HepG2 (cell line): Measurements from ENCODE around the gene SMIM9. TPM values are rescaled to one million over a fixed set of nuclear protein-coding genes. Genes with fewer than 3 reads are reported as not detected.

Source experiments
- ATAC-seq: fragments of 200-7000 bp; cut with Tn5 transposase; 3 replicates; pipeline ENCODE4 v1.9.1; 2020; ENCODE audit warnings: mild to moderate bottlenecking, moderate library complexity
- BruUV-seq: library from RNA; stranded (reverse); fragments of 400-500 nt; replicated peaks from 2 replicates; lab custom pipeline; 2021; lab: Mats Ljungman, UMichigan
- CTCF ChIA-PET: fragments of 300-600 bp; formaldehyde crosslinking; extraction: SDS; loops from one replicate; lab custom pipeline; 2021; ENCODE audit warnings: low total read pairs, inconsistent platforms, low intra/inter-chr PET ratio; lab: Yijun Ruan, JAX
- POLR2A ChIA-PET: fragments of 350-600 bp; sonication (Branson Sonifier 250); formaldehyde crosslinking; loops from one replicate; lab custom pipeline; 2020; ENCODE audit warnings: antibody characterized with exemption, inconsistent platforms; lab: Yijun Ruan, JAX
- DNase-seq: peaks from one replicate; pipeline ENCODE4 v3.0.0-alpha.2; 2015; ENCODE audit warnings: low spot score
- FAIRE-seq: peaks from 3 replicates; lab custom pipeline; 2011; peaks lifted over from hg19 to GRCh38; lab: Jason Lieb, UNC
- H2AFZ ChIP-seq: one replicate; pipeline ENCODE4 v1.6.1; 2011; ENCODE audit warnings: low read length, inconsistent platforms
- H3K27ac ChIP-seq: fragments of 300-600 bp; 3 replicates; pipeline ENCODE4 v1.8.0; 2011; ENCODE audit warnings: mixed run types, mild to moderate bottlenecking, mixed read lengths, low read length, inconsistent platforms; ENCODE audit not compliant: insufficient read depth; ENCODE audit errors: extremely low read length
- H3K27me3 ChIP-seq, 2 experiments: fragments of 200-600 bp in 1 of 2; 2 replicates in 1 of 2; 3 replicates in 1 of 2; pipeline versions ENCODE4 v1.6.0 to v1.8.0; 2011; ENCODE audit warnings: low read length in 2 of 2, mild to moderate bottlenecking in 2 of 2, moderate library complexity in 2 of 2, inconsistent platforms in 1 of 2; ENCODE audit not compliant: insufficient read depth in 2 of 2, control insufficient read depth in 1 of 2
- H3K36me3 ChIP-seq, 2 experiments: fragments of 200-600 bp in 1 of 2; replicated peaks in 1 of 2; 2 replicates in 1 of 2; 3 replicates in 1 of 2; pipeline versions ENCODE4 v1.5.1 to v1.8.0; 2011; ENCODE audit warnings: low read length in 2 of 2, inconsistent platforms in 1 of 2; ENCODE audit not compliant: insufficient read depth in 2 of 2, control insufficient read depth in 1 of 2
- H3K4me1 ChIP-seq: 2 replicates; pipeline ENCODE4 v1.5.1; 2012; ENCODE audit warnings: low read length, inconsistent platforms; ENCODE audit not compliant: insufficient read depth
- H3K4me2 ChIP-seq: 2 replicates; pipeline ENCODE4 v1.6.0; 2011; ENCODE audit warnings: low read depth, low read length, inconsistent platforms
- H3K4me3 ChIP-seq, 3 experiments: fragments of 200-600 bp in 1 of 3; sonication (generic), shearing (Covaris generic) in 1 of 3; replicated peaks in 1 of 3; 2 replicates each; pipeline ENCODE4 v1.5.1; 2011 to 2016; ENCODE audit warnings: low read length in 3 of 3, inconsistent platforms in 2 of 3, low read depth in 2 of 3, mild to moderate bottlenecking in 2 of 3, control low read depth in 1 of 3, mixed read lengths in 1 of 3; ENCODE audit not compliant: insufficient read depth in 1 of 3
- H3K79me2 ChIP-seq: one replicate; pipeline ENCODE4 v1.6.1; 2011; ENCODE audit warnings: low read length, inconsistent platforms; ENCODE audit not compliant: insufficient read depth
- H3K9ac ChIP-seq: 2 replicates; pipeline ENCODE4 v1.6.0; 2011; ENCODE audit warnings: mild to moderate bottlenecking, low read depth, low read length, inconsistent platforms; ENCODE audit not compliant: insufficient read depth
- H3K9me3 ChIP-seq: 2 replicates; pipeline ENCODE4 v1.5.1; 2012; ENCODE audit warnings: mild to moderate bottlenecking, low read length
- H4K20me1 ChIP-seq: 2 replicates; pipeline ENCODE4 v1.6.0; 2011; ENCODE audit warnings: inconsistent platforms, mild to moderate bottlenecking, low read length, moderate library complexity; ENCODE audit not compliant: insufficient read depth
- MED1 ChIP-seq: sonication (generic); formaldehyde crosslinking; IDR thresholded peaks from 2 replicates; pipeline ENCODE4 v1.4.0; 2020; ENCODE audit warnings: missing genetic modification reagents
- PAX8 ChIP-seq: sonication (generic); formaldehyde crosslinking; IDR thresholded peaks from 2 replicates; pipeline ENCODE4 v1.8.0; 2022; ENCODE audit warnings: mild to moderate bottlenecking, missing genetic modification reagents, borderline replicate concordance
- RXRA ChIP-seq: sonication (generic); formaldehyde crosslinking; IDR thresholded peaks from 2 replicates; pipeline ENCODE4 v1.5.1; 2020; ENCODE audit warnings: missing genetic modification reagents
- TBL1XR1 ChIP-seq: fragments of 150-350 bp; IDR thresholded peaks from 2 replicates; pipeline ENCODE4 v1.6.1; 2014; ENCODE audit warnings: borderline replicate concordance, low read length; ENCODE audit not compliant: partially characterized antibody
- ZBTB20 ChIP-seq: sonication (generic); formaldehyde crosslinking; IDR thresholded peaks from 2 replicates; pipeline ENCODE4 v1.8.1; 2023; ENCODE audit warnings: missing genetic modification reagents, low read depth, mild to moderate bottlenecking, borderline replicate concordance
- WGBS: methylation state at CpG from one replicate; pipeline ENCODE4 v1.1.6; 2017; ENCODE audit warnings: low lambda C conversion rate; 5-methylcytosine and 5-hydroxymethylcytosine counted together
- in situ Hi-C: cut with HindIII; loops from 2 replicates; pipeline ENCODE4 v1.10.0; 2017; ENCODE audit warnings: low pct_unique_long_range_greater_than_20kb; ENCODE audit not compliant: extremely low pct_ligation_motif_present
- intact Hi-C: fragments of 100-400 bp; cut with micrococcal nuclease; formaldehyde crosslinking; loops from one replicate; pipeline ENCODE4 v1.10.0; 2022; ENCODE audit not compliant: unreplicated experiment
- polyA plus RNA-seq, 8 experiments: library from polyadenylated mRNA; depleted of rRNA in 3 of 8; stranded (reverse) in 7 of 8; unstranded in 1 of 8; fragments of >200 nt; fragmentation: Illumina TruSeq in 4 of 8; extraction: Trizol in 4 of 8; gene quantifications; 2 replicates each; pipeline versions ENCODE4 v1.2.1 to v1.2.3, GENCODE V29; 2011 to 2016; ENCODE audit warnings: low read depth in 4 of 8, missing spikeins in 1 of 8, mixed read lengths in 1 of 8; ENCODE audit not compliant: insufficient read depth in 1 of 8
- total RNA-seq, 5 experiments: library from RNA; depleted of rRNA; stranded (reverse); fragments of >200 nt; fragmentation: Illumina TruSeq; extraction: Trizol; gene quantifications; 2 replicates each; pipeline ENCODE4 v1.2.3, GENCODE V29; 2016; ENCODE audit warnings: low read depth in 1 of 5
- TF ChIP-seq, protein P1 (sequence below): IDR thresholded peaks from 2 replicates; pipeline ENCODE4 v1.6.1; 2018; ENCODE audit warnings: missing genetic modification reagents, mild to moderate bottlenecking, missing compliant biosample characterization
- TF ChIP-seq, protein P2 (sequence below): IDR thresholded peaks from 2 replicates; pipeline ENCODE4 v1.6.1; 2016; ENCODE audit warnings: low read depth, control low read depth
- TF ChIP-seq, protein P3 (sequence below): sonication (generic); formaldehyde crosslinking; IDR thresholded peaks from 2 replicates; pipeline ENCODE4 v1.5.1; 2020; ENCODE audit warnings: missing genetic modification reagents, mild to moderate bottlenecking, borderline replicate concordance
- TF ChIP-seq, protein P4 (sequence below), 2 experiments: sonication (generic) in 1 of 2; formaldehyde crosslinking in 1 of 2; IDR thresholded peaks; 2 replicates each; pipeline versions ENCODE4 v1.4.0 to v1.6.1; 2016 to 2020; ENCODE audit warnings: borderline replicate concordance in 1 of 2, low read depth in 1 of 2, mild to moderate bottlenecking in 1 of 2, missing genetic modification reagents in 1 of 2

The SMIM9 gene
- total and polyA plus RNA-seq, 2 of the 13 experiments (the other 11 are each of a cell fraction or from before 2014, with no cell fraction given) = not detected

DNA sequence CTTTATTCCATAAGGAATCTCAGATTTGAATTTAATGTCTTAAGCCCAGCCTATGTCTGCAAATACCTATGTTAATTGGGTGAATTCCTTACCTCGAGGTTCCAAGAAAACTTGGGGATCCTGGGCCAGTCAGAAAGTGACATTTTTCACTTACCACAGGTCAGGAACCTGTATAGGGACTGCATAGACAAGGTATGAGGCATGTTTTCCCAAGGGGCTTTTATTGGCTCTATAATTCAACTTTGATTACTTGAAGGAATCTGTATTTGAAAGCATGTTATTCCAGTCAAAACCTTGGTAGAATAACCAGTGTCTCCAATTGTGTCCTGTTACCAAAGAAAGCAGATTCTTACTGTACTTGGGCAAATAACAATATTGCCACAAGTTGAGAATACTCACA is 20.7 kb downstream of the SMIM9 start:
- Histone ChIP-seq H3K79me2 (no peaks in the 10 kb centered on the region), H3K27ac (no peak overlapping the region), H4K20me1 (no peaks in the 10 kb centered on the region), H3K4me2 (no peak overlapping the region), H3K27me3 (no peaks in the 10 kb centered on the region), H3K9me3 (no peaks in the 10 kb centered on the region), H3K4me3 (no peak overlapping the region), H3K36me3 (no peaks in the 10 kb centered on the region), H2AFZ (no peak overlapping the region), H3K9ac (no peak overlapping the region), H3K4me1 (0 out of 2 replicates have a peak, but pooled peaks cover under 1% of the 10 kb centered on the region)
- no TSS peak for BruUV-seq
- intact Hi-C loops = no loop called here
- in situ Hi-C loops = no loop called here
- ChIA-PET POLR2A (no interaction called here), CTCF (no interaction called here)
- DNase-seq = no peak
- ATAC-seq = no peak
- TF ChIP-seq, protein P1, sequence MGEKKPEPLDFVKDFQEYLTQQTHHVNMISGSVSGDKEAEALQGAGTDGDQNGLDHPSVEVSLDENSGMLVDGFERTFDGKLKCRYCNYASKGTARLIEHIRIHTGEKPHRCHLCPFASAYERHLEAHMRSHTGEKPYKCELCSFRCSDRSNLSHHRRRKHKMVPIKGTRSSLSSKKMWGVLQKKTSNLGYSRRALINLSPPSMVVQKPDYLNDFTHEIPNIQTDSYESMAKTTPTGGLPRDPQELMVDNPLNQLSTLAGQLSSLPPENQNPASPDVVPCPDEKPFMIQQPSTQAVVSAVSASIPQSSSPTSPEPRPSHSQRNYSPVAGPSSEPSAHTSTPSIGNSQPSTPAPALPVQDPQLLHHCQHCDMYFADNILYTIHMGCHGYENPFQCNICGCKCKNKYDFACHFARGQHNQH (CRISPR knock-in tag) = no peak
- no peak for TF ChIP-seq TBL1XR1
- TF ChIP-seq, protein P2, sequence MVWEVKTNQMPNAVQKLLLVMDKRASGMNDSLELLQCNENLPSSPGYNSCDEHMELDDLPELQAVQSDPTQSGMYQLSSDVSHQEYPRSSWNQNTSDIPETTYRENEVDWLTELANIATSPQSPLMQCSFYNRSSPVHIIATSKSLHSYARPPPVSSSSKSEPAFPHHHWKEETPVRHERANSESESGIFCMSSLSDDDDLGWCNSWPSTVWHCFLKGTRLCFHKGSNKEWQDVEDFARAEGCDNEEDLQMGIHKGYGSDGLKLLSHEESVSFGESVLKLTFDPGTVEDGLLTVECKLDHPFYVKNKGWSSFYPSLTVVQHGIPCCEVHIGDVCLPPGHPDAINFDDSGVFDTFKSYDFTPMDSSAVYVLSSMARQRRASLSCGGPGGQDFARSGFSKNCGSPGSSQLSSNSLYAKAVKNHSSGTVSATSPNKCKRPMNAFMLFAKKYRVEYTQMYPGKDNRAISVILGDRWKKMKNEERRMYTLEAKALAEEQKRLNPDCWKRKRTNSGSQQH = no peak
- TF ChIP-seq, protein P3, sequence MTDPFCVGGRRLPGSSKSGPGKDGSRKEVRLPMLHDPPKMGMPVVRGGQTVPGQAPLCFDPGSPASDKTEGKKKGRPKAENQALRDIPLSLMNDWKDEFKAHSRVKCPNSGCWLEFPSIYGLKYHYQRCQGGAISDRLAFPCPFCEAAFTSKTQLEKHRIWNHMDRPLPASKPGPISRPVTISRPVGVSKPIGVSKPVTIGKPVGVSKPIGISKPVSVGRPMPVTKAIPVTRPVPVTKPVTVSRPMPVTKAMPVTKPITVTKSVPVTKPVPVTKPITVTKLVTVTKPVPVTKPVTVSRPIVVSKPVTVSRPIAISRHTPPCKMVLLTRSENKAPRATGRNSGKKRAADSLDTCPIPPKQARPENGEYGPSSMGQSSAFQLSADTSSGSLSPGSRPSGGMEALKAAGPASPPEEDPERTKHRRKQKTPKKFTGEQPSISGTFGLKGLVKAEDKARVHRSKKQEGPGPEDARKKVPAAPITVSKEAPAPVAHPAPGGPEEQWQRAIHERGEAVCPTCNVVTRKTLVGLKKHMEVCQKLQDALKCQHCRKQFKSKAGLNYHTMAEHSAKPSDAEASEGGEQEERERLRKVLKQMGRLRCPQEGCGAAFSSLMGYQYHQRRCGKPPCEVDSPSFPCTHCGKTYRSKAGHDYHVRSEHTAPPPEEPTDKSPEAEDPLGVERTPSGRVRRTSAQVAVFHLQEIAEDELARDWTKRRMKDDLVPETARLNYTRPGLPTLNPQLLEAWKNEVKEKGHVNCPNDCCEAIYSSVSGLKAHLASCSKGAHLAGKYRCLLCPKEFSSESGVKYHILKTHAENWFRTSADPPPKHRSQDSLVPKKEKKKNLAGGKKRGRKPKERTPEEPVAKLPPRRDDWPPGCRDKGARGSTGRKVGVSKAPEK (CRISPR knock-in tag) = no peak
- TF ChIP-seq, protein P4, sequence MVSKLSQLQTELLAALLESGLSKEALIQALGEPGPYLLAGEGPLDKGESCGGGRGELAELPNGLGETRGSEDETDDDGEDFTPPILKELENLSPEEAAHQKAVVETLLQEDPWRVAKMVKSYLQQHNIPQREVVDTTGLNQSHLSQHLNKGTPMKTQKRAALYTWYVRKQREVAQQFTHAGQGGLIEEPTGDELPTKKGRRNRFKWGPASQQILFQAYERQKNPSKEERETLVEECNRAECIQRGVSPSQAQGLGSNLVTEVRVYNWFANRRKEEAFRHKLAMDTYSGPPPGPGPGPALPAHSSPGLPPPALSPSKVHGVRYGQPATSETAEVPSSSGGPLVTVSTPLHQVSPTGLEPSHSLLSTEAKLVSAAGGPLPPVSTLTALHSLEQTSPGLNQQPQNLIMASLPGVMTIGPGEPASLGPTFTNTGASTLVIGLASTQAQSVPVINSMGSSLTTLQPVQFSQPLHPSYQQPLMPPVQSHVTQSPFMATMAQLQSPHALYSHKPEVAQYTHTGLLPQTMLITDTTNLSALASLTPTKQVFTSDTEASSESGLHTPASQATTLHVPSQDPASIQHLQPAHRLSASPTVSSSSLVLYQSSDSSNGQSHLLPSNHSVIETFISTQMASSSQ (IDR thresholded peaks at IDR 0.05; ENCODE audit: low read depth) = no peak
- TF ChIP-seq, protein P4 (CRISPR knock-in tag; IDR thresholded peaks at IDR 0.05; ENCODE audit: borderline replicate concordance) = no peak
- TF ChIP-seq ZBTB20 (CRISPR knock-in tag) = no peak
- TF ChIP-seq MED1 (CRISPR knock-in tag) = no peak
- TF ChIP-seq PAX8 (CRISPR knock-in tag) = no peak
- no peak for TF ChIP-seq RXRA (CRISPR knock-in tag)
- WGBS = 0% methylated on average over 1 of the region's 1 CpG
- no peak for FAIRE-seq
